ENCODE results near the gene SEMA3A. TPM values are rescaled to one million over a fixed set of nuclear protein-coding genes. Genes with fewer than 3 reads are reported as not detected.

The SEMA3A gene
- total RNA-seq, 4 donors from 2014 or later: 3.1 to 88.9 (median 6.5) TPM

DNA sequence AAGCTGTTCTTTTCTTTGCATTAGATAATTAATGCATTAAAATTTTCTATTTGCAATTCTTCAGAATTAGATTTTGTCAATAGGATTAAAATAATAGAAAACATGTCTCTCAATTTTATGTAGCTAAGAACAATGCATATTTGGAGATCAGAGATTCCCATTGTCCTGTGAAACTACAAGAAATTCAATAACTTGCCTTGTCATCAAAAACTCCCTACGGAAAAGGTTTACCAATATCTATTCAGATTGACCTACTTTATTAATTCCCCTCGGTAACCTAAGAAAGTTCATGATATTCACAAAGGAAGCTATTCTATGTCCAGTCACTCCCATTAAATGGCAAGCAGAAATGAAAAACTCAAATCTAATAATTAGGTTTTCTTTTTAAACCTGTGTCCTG, 172.6 kb downstream of the SEMA3A start:
- TF ChIP-seq POLR2A (IDR thresholded peaks at IDR 0.05) (no peak), CTCF (IDR thresholded peaks at IDR 0.05) (no peak)
- no peak overlapping the region for H3K27ac ChIP-seq
- H3K4me1 ChIP-seq: no peaks in the 10 kb centered on the region
- DNase-seq: no peak
- no peak overlapping the region for H3K4me3 ChIP-seq
- H3K9me3 ChIP-seq: no peaks in the 10 kb centered on the region
- H3K36me3 ChIP-seq: no peaks in the 10 kb centered on the region
- intact Hi-C loops (cut with DNase I; ENCODE audit: low total_unique reads): no loop called here
- no peaks in the 10 kb centered on the region for H3K27me3 ChIP-seq

- no peak overlapping the region for H3K27ac ChIP-seq
- intact Hi-C loops (cut with DNase I; ENCODE audit: low total_unique reads): no loop called here
- DNase-seq: no peak
- no peaks in the 10 kb centered on the region for H3K36me3 ChIP-seq
- no peaks in the 10 kb centered on the region for H3K9me3 ChIP-seq
- no peak for TF ChIP-seq CTCF (IDR thresholded peaks at IDR 0.05)
- no peak for TF ChIP-seq POLR2A (IDR thresholded peaks at IDR 0.05)
- H3K4me3 ChIP-seq: no peak overlapping the region
- H3K27me3 ChIP-seq: no peaks in the 10 kb centered on the region
- H3K4me1 ChIP-seq: no peaks in the 10 kb centered on the region
Observed at GRCh38 chr7:84021292-84021908, 173.2 kb downstream of the SEMA3A start.

GRCh38 chr7:84017651-84018050, 176.9 kb downstream of the SEMA3A start:
- Histone ChIP-seq H3K9me3 (no peaks in the 10 kb centered on the region), H3K27me3 (no peaks in the 10 kb centered on the region), H3K27ac (no peak overlapping the region), H3K4me1 (no peaks in the 10 kb centered on the region), H3K36me3 (no peaks in the 10 kb centered on the region), H3K4me3 (no peak overlapping the region)
- TF ChIP-seq CTCF (IDR thresholded peaks at IDR 0.05) (no peak), POLR2A (IDR thresholded peaks at IDR 0.05) (no peak)
- no peak for DNase-seq
- intact Hi-C loops (cut with DNase I; ENCODE audit: low total_unique reads): no loop called here

GRCh38 chr7:84013616-84014240, 180.9 kb downstream of the SEMA3A start:
- Histone ChIP-seq H3K27me3 (no peaks in the 10 kb centered on the region), H3K9me3 (no peaks in the 10 kb centered on the region), H3K36me3 (no peaks in the 10 kb centered on the region), H3K27ac (no peak overlapping the region), H3K4me1 (no peaks in the 10 kb centered on the region), H3K4me3 (no peak overlapping the region)
- DNase-seq: no peak
- intact Hi-C loops (cut with DNase I; ENCODE audit: low total_unique reads): no loop called here
- no peak for TF ChIP-seq POLR2A (IDR thresholded peaks at IDR 0.05)
- no peak for TF ChIP-seq CTCF (IDR thresholded peaks at IDR 0.05)

GRCh38 chr7:84009782-84010181, 184.8 kb downstream of the SEMA3A start:
- no peaks in the 10 kb centered on the region for H3K27me3 ChIP-seq
- no peak for DNase-seq
- H3K36me3 ChIP-seq: no peaks in the 10 kb centered on the region
- no peaks in the 10 kb centered on the region for H3K4me1 ChIP-seq
- intact Hi-C loops (cut with DNase I; ENCODE audit: low total_unique reads): no loop called here
- H3K9me3 ChIP-seq: no peaks in the 10 kb centered on the region
- no peak overlapping the region for H3K27ac ChIP-seq
- TF ChIP-seq POLR2A (IDR thresholded peaks at IDR 0.05) (no peak), CTCF (IDR thresholded peaks at IDR 0.05) (no peak)
- no peak overlapping the region for H3K4me3 ChIP-seq
